Prostate gland (tissue), 2 donors: ENCODE results near the gene HPN. TPM values are rescaled to one million over a fixed set of nuclear protein-coding genes. Genes with fewer than 3 reads are reported as not detected.
A peak's percentile ranks its signal among the peaks of the same experiment; 100 is the strongest.
"Not testable (repeated sequence)": the region's sequence is repeated elsewhere in the genome, so short reads cannot be mapped to it uniquely, and the experiment has no call there.

Source experiments
- DNase-seq: peaks from one replicate; pipeline ENCODE4 v3.0.0-alpha.2; 2019; ENCODE audit warnings: low spot score
- H3K27ac ChIP-seq, 2 donors: fragments of 200-600 bp; sonication (generic); 2 replicates each; pipeline ENCODE4 v1.5.1; 2017 to 2019
- H3K27me3 ChIP-seq: fragments of 200-600 bp; sonication (generic); replicated peaks from 2 replicates; pipeline ENCODE4 v1.5.1; 2019; ENCODE audit not compliant: insufficient read depth
- H3K36me3 ChIP-seq, 2 donors: fragments of 200-600 bp; sonication (generic); 1 replicate in 1 of 2; 2 replicates in 1 of 2; pipeline versions ENCODE4 v1.5.1 to v1.8.1; 2017 to 2019
- H3K4me1 ChIP-seq: fragments of 200-600 bp; sonication (generic); replicated peaks from 2 replicates; pipeline ENCODE4 v1.5.1; 2019
- H3K4me3 ChIP-seq, 2 donors: fragments of 200-600 bp; sonication (generic); 2 replicates each; pipeline ENCODE4 v1.5.1; 2017 to 2019
- H3K9me3 ChIP-seq: fragments of 200-600 bp; sonication (generic); 2 replicates; pipeline ENCODE4 v1.5.1; 2017
- CTCF ChIP-seq, 4 experiments: fragments of 200-600 bp in 2 of 4; fragments of 450-650 bp in 2 of 4; sonication (generic) in 2 of 4; IDR thresholded peaks; 1 replicate in 3 of 4; 2 replicates in 1 of 4; pipeline ENCODE4 v1.5.1; 2016 to 2019; ENCODE audit warnings: antibody characterized with exemption in 4 of 4, mild to moderate bottlenecking in 2 of 4, moderate library complexity in 2 of 4
- POLR2A ChIP-seq: fragments of 450-650 bp; IDR thresholded peaks from one replicate; pipeline ENCODE4 v1.6.1; 2016; ENCODE audit warnings: antibody characterized with exemption, mild to moderate bottlenecking
- POLR2AphosphoS5 ChIP-seq: sonication (generic); formaldehyde crosslinking; IDR thresholded peaks from one replicate; pipeline ENCODE4 v1.6.1; 2017; ENCODE audit warnings: antibody characterized with exemption
- WGBS: methylation state at CpG from one replicate; pipeline ENCODE4 v1.1.5; 2018; 5-methylcytosine and 5-hydroxymethylcytosine counted together
- intact Hi-C: fragments of 100-400 bp; cut with DNase I; formaldehyde crosslinking; loops from one replicate; pipeline ENCODE4 v1.14.2; 2022
- total RNA-seq, 2 donors: library from RNA; depleted of rRNA; stranded (reverse); fragments of >200 nt; gene quantifications; one replicate each; pipeline ENCODE4 v1.1.0, GENCODE V29; 2016

The HPN gene
- total RNA-seq, 2 donors from 2014 or later, result 14.8 to 22.6 TPM

- no peak overlapping the region for H3K4me3 ChIP-seq
- TF ChIP-seq POLR2AphosphoS5, result peak; percentile 92
- TF ChIP-seq POLR2A, result peak; percentile 23
- TF ChIP-seq CTCF (IDR thresholded peaks at IDR 0.05), result no peak
- H3K36me3 ChIP-seq, result peaks cover 0 to 9% of the 10 kb centered on the region in 2 donors
- peak overlapping the region; percentile 59 to 63 for H3K27ac ChIP-seq
- peak; percentile 72 for DNase-seq
- H3K27me3 ChIP-seq, result no peaks in the 10 kb centered on the region
- no peaks in the 10 kb centered on the region for H3K9me3 ChIP-seq
- 56% methylated on average over 15 of the region's 15 CpGs for WGBS
- intact Hi-C loops, result no loop called here
- peaks cover 20% of the 10 kb centered on the region for H3K4me1 ChIP-seq
These were observed 35.1 kb upstream of the HPN start for GRCh38 chr19:35006342-35006998.

GRCh38 chr19:35006999-35007365 lies 34.5 kb upstream of the HPN start:
- 94% methylated on average over 5 of the region's 5 CpGs for WGBS
- Histone ChIP-seq H3K4me1 (peaks cover 15% of the 10 kb centered on the region), H3K4me3 (no peak overlapping the region), H3K27ac (peak overlapping the region; percentile 59 to 63), H3K9me3 (no peaks in the 10 kb centered on the region), H3K27me3 (no peaks in the 10 kb centered on the region), H3K36me3 (peaks cover 0 to 9% of the 10 kb centered on the region in 2 donors)
- intact Hi-C loops, result no loop called here
- TF ChIP-seq CTCF (IDR thresholded peaks at IDR 0.05) (no peak), POLR2A (no peak), POLR2AphosphoS5 (no peak)
- DNase-seq, result no peak

- WGBS, result 93% methylated on average over 8 of the region's 8 CpGs
- H3K4me3 ChIP-seq, H3K27ac ChIP-seq, H3K27me3 ChIP-seq, DNase-seq, intact Hi-C loops, H3K9me3 ChIP-seq, H3K36me3 ChIP-seq: not testable (repeated sequence)
- H3K4me1 ChIP-seq, result peaks cover 15% of the 10 kb centered on the region
These were observed 34.1 kb upstream of the HPN start for GRCh38 chr19:35007427-35007826.

GRCh38 chr19:35008891-35009341 lies 32.6 kb upstream of the HPN start:
- Histone ChIP-seq H3K27ac (peak overlapping the region in 1 of 2 donors; percentile 10), H3K27me3 (no peaks in the 10 kb centered on the region), H3K4me1 (peaks cover 15% of the 10 kb centered on the region), H3K9me3 (no peaks in the 10 kb centered on the region), H3K36me3 (peaks cover 0 to 9% of the 10 kb centered on the region in 2 donors), H3K4me3 (no peak overlapping the region)
- TF ChIP-seq POLR2AphosphoS5 (no peak), CTCF (IDR thresholded peaks at IDR 0.05) (no peak), POLR2A (no peak)
- DNase-seq, result no peak
- intact Hi-C loops, result no loop called here
- 91% methylated on average over 12 of the region's 12 CpGs for whole genome bisulfite sequencing

GRCh38 chr19:35009424-35010415 lies 31.8 kb upstream of the HPN start:
- peaks cover 15% of the 10 kb centered on the region for H3K4me1 ChIP-seq
- TF ChIP-seq POLR2A, result no peak
- H3K27ac ChIP-seq, result no peak overlapping the region
- H3K27me3 ChIP-seq, result no peaks in the 10 kb centered on the region
- DNase-seq, result no peak
- H3K4me3 ChIP-seq, result no peak overlapping the region
- WGBS, result 88% methylated on average over 35 of the region's 36 CpGs
- no peaks in the 10 kb centered on the region for H3K9me3 ChIP-seq
- intact Hi-C loops, result no loop called here
- peaks cover 0 to 9% of the 10 kb centered on the region in 2 donors for H3K36me3 ChIP-seq
